Upper lobe of right lung (tissue), 1 donor: Measurements from ENCODE around the gene HNF1B. TPM values are rescaled to one million over a fixed set of nuclear protein-coding genes. Genes with fewer than 3 reads are reported as not detected.

Source experiments
- ATAC-seq: fragments of 200-7000 bp; cut with Tn5 transposase; one replicate; pipeline ENCODE4 v1.9.1; 2020; ENCODE audit warnings: mild to moderate bottlenecking, moderate library complexity
- DNase-seq: peaks from one replicate; pipeline ENCODE4 v3.0.0-alpha.2; 2020
- H3K27ac ChIP-seq: fragments of 200-600 bp; one replicate; pipeline ENCODE4 v1.8.0; 2022
- H3K27me3 ChIP-seq: fragments of 200-600 bp; one replicate; pipeline ENCODE4 v1.8.0; 2022; ENCODE audit warnings: mild to moderate bottlenecking
- H3K36me3 ChIP-seq: fragments of 200-600 bp; one replicate; pipeline ENCODE4 v1.8.0; 2022
- H3K4me1 ChIP-seq: fragments of 200-600 bp; one replicate; pipeline ENCODE4 v1.8.0; 2022
- H3K4me3 ChIP-seq: fragments of 200-600 bp; one replicate; pipeline ENCODE4 v1.8.0; 2022; ENCODE audit warnings: mild to moderate bottlenecking
- H3K9me3 ChIP-seq: fragments of 200-600 bp; one replicate; pipeline ENCODE4 v1.8.0; 2022
- CTCF ChIP-seq: fragments of 200-600 bp; IDR thresholded peaks from one replicate; pipeline ENCODE4 v1.8.0; 2022; ENCODE audit warnings: antibody characterized with exemption
- intact Hi-C: fragments of 100-400 bp; cut with DNase I; formaldehyde crosslinking; loops from one replicate; pipeline ENCODE4 v1.11.0; 2022
- total RNA-seq: library from RNA; stranded (reverse); fragmentation: NEBNext Ultra II Directional; extraction: Animal tissue kit (Norgen Biotek cat#: 25700); gene quantifications from one replicate; pipeline ENCODE4 v1.2.1, GENCODE V29; 2021
- donor health status: DM: no; HTN: yes; CAD: no; lungs with severe emphysema.

The HNF1B gene
- total RNA-seq, 1 donor from 2014 or later: 19.8 TPM

- Histone ChIP-seq H3K4me3 (no peak overlapping the region), H3K27ac (no peak overlapping the region), H3K36me3 (no peaks in the 10 kb centered on the region), H3K27me3 (no peaks in the 10 kb centered on the region), H3K4me1 (no peaks in the 10 kb centered on the region), H3K9me3 (no peaks in the 10 kb centered on the region)
- intact Hi-C loops: no loop called here
- no peak for TF ChIP-seq CTCF
- DNase-seq: no peak
- peak; percentile 73 for ATAC-seq
Measured at GRCh38 chr17:37766971-37767370, 22.1 kb upstream of the HNF1B start.

GRCh38 chr17:37764383-37764782 is 19.5 kb upstream of the HNF1B start:
- no peak for TF ChIP-seq CTCF
- Histone ChIP-seq H3K9me3 (no peaks in the 10 kb centered on the region), H3K4me3 (no peak overlapping the region), H3K27me3 (no peaks in the 10 kb centered on the region), H3K4me1 (no peaks in the 10 kb centered on the region), H3K27ac (no peak overlapping the region), H3K36me3 (no peaks in the 10 kb centered on the region)
- DNase-seq (no peak), ATAC-seq (no peak)
- intact Hi-C loops: no loop called here

- no peaks in the 10 kb centered on the region for H3K36me3 ChIP-seq
- no peaks in the 10 kb centered on the region for H3K4me1 ChIP-seq
- H3K4me3 ChIP-seq: no peak overlapping the region
- H3K27me3 ChIP-seq: no peaks in the 10 kb centered on the region
- no peak overlapping the region for H3K27ac ChIP-seq
- H3K9me3 ChIP-seq: no peaks in the 10 kb centered on the region
- no peak for DNase-seq
- intact Hi-C loops: no loop called here
- no peak for TF ChIP-seq CTCF
- no peak for ATAC-seq
Measured at GRCh38 chr17:37762666-37763065, 17.8 kb upstream of the HNF1B start.

- Histone ChIP-seq H3K36me3 (no peaks in the 10 kb centered on the region), H3K27ac (no peak overlapping the region), H3K4me3 (no peak overlapping the region), H3K27me3 (no peaks in the 10 kb centered on the region), H3K9me3 (no peaks in the 10 kb centered on the region), H3K4me1 (no peaks in the 10 kb centered on the region)
- ATAC-seq (no peak), DNase-seq (no peak)
- intact Hi-C loops: no loop called here
- TF ChIP-seq CTCF: no peak
Measured at GRCh38 chr17:37761961-37762360, 17.1 kb upstream of the HNF1B start.

GRCh38 chr17:37761059-37761458 is 16.2 kb upstream of the HNF1B start:
- DNase-seq: no peak

More at GRCh38 chr17:37761059-37761458, 16.2 kb upstream of the HNF1B start:
- Histone ChIP-seq H3K9me3 (no peaks in the 10 kb centered on the region), H3K27ac (no peak overlapping the region), H3K4me1 (no peaks in the 10 kb centered on the region), H3K36me3 (no peaks in the 10 kb centered on the region), H3K27me3 (no peaks in the 10 kb centered on the region), H3K4me3 (no peak overlapping the region)
- no peak for TF ChIP-seq CTCF
- ATAC-seq: no peak
- intact Hi-C loops: no loop called here
